ENCODE data around the gene ANKRD12.

DNA sequence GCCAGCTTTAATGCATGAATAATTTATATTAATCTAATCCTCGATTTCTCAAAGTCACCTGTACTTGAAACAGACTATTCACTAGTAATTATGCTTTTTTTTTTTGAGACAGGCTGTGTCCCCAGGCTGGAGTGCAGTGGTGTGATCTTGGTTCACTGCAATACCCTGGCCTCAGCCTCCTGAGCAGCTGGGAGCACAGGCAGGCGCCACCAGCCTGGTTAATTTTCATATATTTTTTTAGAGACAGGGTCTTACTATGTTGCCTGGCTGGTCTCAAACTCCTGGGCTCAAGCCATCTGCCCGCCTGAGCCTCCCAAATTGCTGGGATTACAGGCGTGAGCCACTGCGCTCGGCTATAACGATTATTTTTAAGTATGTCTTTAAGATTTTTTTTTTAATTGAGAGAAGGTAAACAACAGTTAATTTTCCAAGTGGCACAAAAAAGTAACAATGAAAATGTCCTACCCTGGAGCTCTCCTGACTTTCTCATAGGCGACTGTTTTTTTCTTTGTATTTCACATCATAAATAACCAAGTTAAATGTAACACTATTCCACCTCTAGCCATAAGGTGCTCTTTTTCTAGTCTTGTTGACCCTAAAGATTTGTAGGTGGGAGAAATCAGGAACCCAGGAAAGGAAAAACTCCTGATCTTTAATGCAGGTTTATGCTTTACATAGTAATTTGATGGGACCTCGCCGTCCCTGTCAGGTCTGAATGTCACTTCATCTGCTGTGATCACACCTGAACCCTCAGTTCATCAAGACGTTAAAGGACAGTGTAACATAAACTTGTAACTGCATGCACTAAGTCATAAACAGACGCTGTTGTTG is 1.3 kb upstream of the ANKRD12 start:
- no peak for TF ChIP-seq TAF1 (IDR thresholded peaks at IDR 0.05; ENCODE audit: low read depth)
- no peak for TF ChIP-seq CTCF (IDR thresholded peaks at IDR 0.05; ENCODE audit: poor library complexity, severe bottlenecking)
- no peak for TF ChIP-seq REST (IDR thresholded peaks at IDR 0.05; ENCODE audit: borderline replicate concordance)
- TF ChIP-seq RAD21 (conservative IDR thresholded peaks at IDR 0.05), result no peak
- no peak for TF ChIP-seq EZH2 (IDR thresholded peaks at IDR 0.05; ENCODE audit: borderline replicate concordance, insufficient read depth, low read length, poor library complexity, severe bottlenecking)
- TF ChIP-seq EP300 (conservative IDR thresholded peaks at IDR 0.05; ENCODE audit: poor library complexity, severe bottlenecking), result no peak
- TF ChIP-seq POLR2AphosphoS5 (IDR thresholded peaks at IDR 0.05), result no peak

Measured in neural cell (in vitro differentiated cells).